EL (cell line): ENCODE data around the gene COL9A3.
"Not testable (repeated sequence)": the region's sequence is repeated elsewhere in the genome, so short reads cannot be mapped to it uniquely, and the experiment has no call there.

Source experiments
- DNase-seq: peaks from one replicate; pipeline ENCODE4 v3.0.0-alpha.2; 2016

The COL9A3 gene

DNA sequence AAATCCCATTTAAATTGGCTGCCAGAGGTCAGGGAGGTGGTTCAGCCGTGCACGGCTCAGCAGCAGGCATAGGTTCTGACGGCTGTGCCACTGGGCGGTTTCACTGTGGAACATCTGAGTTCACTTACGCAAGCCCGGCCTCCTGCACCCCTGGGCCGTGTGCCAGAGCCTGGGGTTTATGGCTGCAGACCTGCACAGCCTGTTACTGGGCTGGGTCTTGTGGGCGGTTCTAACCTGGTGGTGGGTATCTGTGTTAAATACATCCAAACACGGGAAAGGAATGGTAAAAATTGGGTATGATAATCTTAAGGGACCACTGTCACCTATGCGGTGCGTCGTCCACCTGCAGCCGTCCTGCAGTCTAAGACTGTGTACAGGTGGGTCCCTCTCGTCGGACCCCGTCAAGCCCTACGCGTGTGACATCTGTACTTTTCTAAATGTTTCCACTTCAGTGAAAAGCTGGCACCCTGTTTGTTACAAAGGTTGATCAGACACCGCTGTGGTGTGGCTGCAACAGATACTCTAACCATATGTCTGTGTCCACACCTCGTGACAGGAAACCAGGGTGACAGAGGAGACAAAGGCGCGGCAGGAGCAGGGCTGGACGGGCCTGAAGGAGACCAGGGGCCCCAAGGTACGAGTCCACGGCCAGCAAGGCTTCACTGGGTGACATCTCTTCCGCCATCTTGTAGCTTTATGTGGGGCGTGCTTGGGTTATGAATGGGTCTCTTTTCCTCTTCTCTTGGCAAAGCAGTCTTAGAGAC, 21.5 kb downstream of the COL9A3 start:
- DNase-seq = peak; percentile 35

GRCh38 chr20:62839261-62839660, 22.4 kb downstream of the COL9A3 start:
- DNase-seq = no peak

GRCh38 chr20:62839816-62840215, 23.0 kb downstream of the COL9A3 start:
- no peak for DNase-seq

DNA sequence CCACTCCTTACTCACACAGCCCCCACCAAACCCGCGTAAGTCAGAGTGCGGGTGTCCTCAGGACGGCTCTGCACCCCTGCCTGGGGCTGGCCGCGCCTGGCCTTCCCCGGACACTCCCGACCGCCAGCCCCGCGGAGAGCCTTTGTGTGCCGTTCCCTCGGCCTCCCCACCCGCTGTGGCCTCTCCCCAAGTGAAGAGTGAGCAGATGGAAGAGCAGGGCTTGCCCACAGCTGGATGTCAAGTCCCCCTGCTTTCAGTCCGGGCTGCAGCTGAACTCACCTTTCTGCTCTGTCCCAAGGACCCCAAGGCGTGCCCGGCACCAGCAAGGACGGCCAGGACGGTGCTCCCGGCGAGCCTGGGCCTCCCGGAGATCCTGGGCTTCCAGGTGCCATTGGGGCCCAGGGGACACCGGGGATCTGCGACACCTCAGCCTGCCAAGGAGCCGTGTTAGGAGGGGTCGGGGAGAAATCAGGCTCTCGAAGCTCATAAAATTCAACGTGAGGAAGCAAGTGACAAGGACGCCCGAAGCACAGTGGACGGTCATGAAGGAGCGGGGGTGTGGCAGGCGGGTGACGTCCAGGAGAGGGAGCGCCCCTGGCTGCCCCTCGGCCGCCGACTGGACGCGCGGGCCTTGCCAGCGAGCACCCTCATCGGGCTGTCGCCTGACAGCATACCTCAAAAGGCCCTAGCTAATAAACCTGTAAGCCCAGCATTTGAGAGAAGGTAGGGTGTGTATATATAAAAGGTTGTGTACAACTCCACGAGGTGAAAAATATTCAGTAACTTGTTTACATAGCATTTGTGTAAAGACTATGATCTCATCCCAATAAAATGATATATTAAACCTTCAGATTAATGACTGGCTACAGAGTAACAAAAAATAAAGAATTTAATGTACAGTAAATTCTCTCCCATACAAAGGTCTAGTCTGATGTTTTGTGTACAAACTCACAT, 23.7 kb downstream of the COL9A3 start:
- no peak for DNase-seq

DNA sequence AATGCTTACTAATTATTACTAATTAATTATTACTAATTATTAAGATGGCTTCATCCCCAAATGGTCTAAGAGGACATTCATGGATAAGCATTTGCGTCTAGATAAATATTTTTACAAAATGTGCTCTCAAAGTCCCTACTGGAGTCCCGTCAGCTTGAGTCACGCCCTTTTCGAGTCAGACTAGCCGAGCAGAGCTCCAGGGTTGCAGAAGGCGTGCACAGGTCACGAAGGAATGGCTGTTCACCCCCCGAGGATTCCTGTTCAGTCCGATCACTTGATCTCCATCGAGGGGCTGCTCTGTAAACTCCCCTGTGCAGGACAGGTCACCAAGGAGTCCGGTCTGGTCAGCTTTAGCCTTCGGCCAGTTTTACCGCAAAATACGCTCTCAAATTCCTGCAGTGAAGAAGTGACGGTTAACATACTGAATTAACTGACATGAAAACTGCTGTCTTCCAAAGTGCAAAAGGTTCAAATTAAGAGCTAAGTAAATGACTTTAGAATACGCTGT, 24.9 kb downstream of the COL9A3 start:
- no peak for DNase-seq

- no peak for DNase-seq
Observed at GRCh38 chr20:62843656-62844055, 26.8 kb downstream of the COL9A3 start.

DNA sequence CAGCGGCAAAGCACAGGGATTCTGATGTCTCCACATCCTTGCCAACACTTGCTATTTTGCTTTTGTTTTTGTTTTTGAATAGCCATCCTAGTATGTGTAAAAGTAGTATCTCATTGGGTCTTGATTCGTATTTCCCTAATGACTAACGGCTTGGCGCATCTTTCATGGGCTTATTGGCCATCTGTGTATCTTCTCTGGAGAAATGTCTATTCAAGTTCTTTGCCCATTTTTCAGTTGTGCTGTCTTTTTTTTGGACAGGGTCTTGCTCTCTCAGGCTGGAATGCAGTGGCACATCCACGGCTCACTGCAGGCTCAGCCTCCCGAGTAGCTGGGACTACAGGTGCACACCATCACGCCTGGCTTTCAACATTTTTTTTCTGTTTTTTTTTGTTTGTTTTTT, 27.3 kb downstream of the COL9A3 start:
- no peak for DNase-seq

DNA sequence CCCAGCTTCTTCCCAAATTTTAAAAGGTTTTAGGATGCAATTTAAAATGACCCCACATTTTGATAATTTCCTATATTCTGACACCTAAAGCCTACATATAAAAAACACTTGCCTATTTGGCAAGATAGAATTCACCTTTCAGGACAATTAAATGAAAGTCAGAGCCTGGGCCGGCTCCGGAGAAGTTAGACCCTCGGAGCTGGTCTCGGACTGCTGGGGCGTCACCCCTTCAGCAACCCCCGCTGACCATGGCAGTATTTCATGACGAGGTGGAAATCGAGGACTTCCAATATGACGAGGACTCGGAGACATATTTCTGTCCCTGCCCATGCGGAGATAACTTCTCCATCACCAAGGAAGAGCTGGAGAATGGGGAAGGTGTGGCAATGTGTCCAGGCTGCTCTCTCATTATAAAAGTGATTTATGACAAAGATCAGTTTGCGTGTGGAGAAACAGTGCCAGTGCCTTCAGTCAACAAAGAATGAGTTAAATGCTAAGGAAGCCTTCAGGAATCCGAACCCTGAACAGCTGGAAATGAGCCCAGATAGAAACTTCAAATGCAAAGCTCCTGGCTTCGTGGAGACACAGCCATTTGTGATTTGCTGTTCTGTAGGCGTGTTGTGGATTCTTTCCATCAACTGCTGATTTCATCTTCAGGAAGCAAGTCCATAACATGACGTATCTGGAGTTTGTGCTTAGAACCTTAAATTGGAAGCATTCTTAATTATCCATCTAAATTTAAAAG, 28.7 kb downstream of the COL9A3 start:
- no peak for DNase-seq

GRCh38 chr20:62846166-62846890, 29.5 kb downstream of the COL9A3 start:
- no peak for DNase-seq

- DNase-seq = not testable (repeated sequence)
Observed at GRCh38 chr20:62848917-62849316, 32.1 kb downstream of the COL9A3 start.

- DNase-seq = no peak
Observed at GRCh38 chr20:62849431-62849830, 32.6 kb downstream of the COL9A3 start.

DNA sequence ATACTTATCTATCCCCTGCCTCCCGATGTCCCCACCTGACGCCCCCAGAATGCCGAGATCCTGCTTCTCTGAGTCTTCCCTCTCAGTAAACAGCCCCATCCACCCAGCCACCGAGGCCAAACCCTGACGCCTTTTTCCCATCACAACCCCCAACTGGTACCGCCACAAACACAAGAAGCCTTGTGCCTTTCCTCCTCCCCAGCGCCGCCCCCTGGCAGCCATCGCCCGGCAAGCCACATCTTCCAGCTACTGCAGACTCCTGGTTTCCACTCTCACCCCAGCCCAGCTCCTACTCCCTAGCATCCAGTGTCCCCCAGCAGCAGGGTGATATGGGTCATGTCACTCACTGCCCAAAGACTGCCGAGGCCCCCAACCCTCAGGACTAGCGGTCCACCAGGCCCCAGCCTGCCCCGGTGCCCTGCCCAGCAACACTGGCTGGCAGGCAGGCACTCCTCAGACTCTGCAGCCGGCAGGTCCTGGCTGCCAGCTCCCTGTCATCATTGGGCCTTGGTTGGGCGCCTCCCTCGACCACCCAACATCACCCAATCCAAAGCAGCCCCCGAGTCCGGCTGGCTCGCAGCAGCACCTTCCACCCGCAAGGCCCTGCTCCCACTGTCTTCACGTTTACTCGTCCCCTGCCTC, 33.6 kb downstream of the COL9A3 start:
- DNase-seq = no peak

DNA sequence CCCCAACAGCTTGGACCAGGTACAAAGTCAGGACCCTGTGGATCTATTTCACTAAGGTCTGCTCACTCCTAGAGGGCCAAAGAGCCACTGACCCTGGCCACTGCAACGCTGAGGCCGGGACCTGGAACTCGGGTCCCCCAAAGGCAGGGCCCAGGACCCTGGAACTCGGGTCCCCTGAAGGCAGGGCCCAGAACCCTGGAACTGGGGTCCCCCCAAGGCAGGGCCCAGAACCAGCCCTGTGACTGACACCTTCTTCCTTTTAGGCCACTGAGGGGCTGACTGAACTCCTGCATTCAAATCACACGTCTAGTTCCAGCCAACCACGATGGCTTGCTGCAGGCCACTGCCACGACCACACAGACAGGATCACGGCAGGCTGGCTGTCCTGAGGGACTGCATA, 35.3 kb downstream of the COL9A3 start:
- DNase-seq = no peak

GRCh38 chr20:62852841-62853240, 36.0 kb downstream of the COL9A3 start:
- DNase-seq = no peak

DNA sequence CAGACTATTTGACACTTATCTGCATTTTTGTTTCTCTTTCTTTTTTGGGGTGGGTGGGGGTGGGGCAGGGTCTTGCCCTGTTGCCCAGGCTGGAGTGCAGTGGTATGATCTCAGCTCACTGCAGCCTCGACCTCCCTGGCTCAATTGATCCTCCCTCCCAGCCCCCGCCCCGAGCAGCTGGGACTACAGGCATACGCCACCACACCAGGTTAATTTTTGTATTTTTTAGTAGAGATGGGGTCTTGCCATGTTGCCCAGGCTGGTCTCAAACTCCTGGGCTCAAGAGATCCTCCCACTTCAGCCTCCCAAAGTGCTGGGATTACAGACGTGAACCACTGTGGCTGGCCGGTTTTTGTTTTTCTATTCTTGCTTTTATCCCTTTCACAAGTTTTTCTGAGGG, 36.5 kb downstream of the COL9A3 start:
- DNase-seq = not testable (repeated sequence)

DNA sequence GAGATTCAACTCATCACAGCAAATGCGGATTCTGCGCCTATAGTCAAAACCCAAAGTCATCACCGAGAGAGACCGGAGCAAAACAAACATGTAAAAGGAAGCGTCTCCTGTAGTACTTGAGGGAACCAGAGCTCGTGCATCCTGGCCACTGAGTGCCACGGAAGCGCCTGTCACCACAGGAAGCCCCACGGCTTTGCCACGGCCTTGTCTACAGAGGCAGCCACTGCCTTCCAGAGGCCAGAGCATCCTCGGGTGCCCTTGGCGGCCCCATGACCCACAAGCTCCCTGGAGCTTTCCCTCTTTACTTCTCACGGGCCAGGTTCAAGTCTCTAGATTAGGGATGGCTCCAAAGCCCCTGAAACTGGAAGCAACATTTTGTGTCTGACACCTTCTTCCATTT, 37.3 kb downstream of the COL9A3 start:
- DNase-seq = no peak

GRCh38 chr20:62855120-62855519, 38.3 kb downstream of the COL9A3 start:
- DNase-seq = no peak

DNA sequence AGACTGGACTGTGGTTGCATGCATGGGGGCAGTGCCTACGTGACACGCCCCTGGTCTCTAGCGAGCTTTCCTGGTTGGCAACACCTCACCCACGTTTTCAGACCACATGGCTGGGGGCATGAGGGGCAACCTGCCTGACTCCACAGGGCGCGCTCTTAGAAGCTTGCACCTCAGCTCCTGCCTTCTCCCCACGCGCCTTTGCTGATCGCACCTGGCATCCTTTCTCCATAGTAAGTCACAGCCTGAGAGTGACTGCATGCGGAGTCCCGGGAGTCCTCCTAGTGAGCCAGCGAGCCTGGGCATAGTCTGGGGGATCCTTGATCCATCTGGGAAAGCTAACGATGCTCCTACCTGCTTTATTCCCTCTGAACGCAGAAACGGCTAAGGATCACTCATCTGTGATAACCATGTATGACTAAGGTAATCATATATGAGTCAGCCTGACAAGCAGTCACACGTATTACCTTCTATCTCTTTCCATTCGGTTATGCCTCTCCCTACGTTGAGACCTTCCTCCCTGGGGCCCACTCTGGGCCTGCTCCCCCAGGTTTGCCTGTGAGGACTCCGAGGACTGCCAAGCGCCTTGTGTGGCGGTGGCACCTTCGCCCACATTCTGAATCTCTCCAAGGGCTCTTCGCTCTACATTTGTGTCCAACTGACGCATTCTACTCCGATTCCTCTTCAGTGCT, 40.2 kb downstream of the COL9A3 start:
- DNase-seq = no peak

- no peak for DNase-seq
Observed at GRCh38 chr20:62858058-62858830, 41.4 kb downstream of the COL9A3 start.

- no peak for DNase-seq
Observed at GRCh38 chr20:62859721-62860120, 42.9 kb downstream of the COL9A3 start.
